ENCODE results near the gene ZBTB21.

- TF ChIP-seq CTCF (IDR thresholded peaks at IDR 0.05) = no peak
- TF ChIP-seq EP300 (IDR thresholded peaks at IDR 0.05) = no peak
- no peak for TF ChIP-seq POLR2A (IDR thresholded peaks at IDR 0.05)
Observed at GRCh38 chr21:42043201-42043895, 33.2 kb upstream of the ZBTB21 start.
